GM18873 (cell line): ENCODE data around the gene ZNF850.
A peak's percentile ranks its signal among the peaks of the same experiment; 100 is the strongest.
"Not testable (repeated sequence)": the region's sequence is repeated elsewhere in the genome, so short reads cannot be mapped to it uniquely, and the experiment has no call there.

Source experiments
- ATAC-seq: cut with Tn5 transposase; IDR thresholded peaks from one replicate; pipeline ENCODE4 v1.9.1; 2021; ENCODE audit warnings: mild to moderate bottlenecking, moderate library complexity, moderate number of reproducible peaks; ENCODE audit not compliant: unreplicated experiment, low FRiP score

Gene ZNF850

GRCh38 chr19:36772311-36773222 lies at the start of gene ZNF850:
Gene ZNF850, minus strand, starts transcription at chr19:36772807. Its CDS starts 10,201 bp downstream, at chr19:36762606.
- ATAC-seq = peak; percentile 88

- ATAC-seq = no peak
Measured at GRCh38 chr19:36821758-36822157, 49.2 kb upstream of the ZNF850 start.

GRCh38 chr19:36819130-36819630 lies 46.6 kb upstream of the ZNF850 start:
- ATAC-seq = no peak

GRCh38 chr19:36807029-36807428 lies 34.4 kb upstream of the ZNF850 start:
- ATAC-seq = no peak

GRCh38 chr19:36805364-36805763 lies 32.8 kb upstream of the ZNF850 start:
- ATAC-seq = no peak

GRCh38 chr19:36797786-36798108 lies 25.1 kb upstream of the ZNF850 start:
- no peak for ATAC-seq

GRCh38 chr19:36796714-36796992 lies 24.0 kb upstream of the ZNF850 start:
- no peak for ATAC-seq

- not testable (repeated sequence) for ATAC-seq
Measured at GRCh38 chr19:36791420-36792141, 19.0 kb upstream of the ZNF850 start.

- ATAC-seq = no peak
Measured at GRCh38 chr19:36775768-36776167, 3.2 kb upstream of the ZNF850 start.

GRCh38 chr19:36773223-36773579 lies 594 bp upstream of the ZNF850 start:
- ATAC-seq = no peak

- ATAC-seq = no peak
Measured at GRCh38 chr19:36771261-36772231, 1.1 kb downstream of the ZNF850 start.

GRCh38 chr19:36750066-36750691 lies 22.4 kb downstream of the ZNF850 start:
- no peak for ATAC-seq

- not testable (repeated sequence) for ATAC-seq
Measured at GRCh38 chr19:36749613-36750012, 23.0 kb downstream of the ZNF850 start.

- ATAC-seq = no peak
Measured at GRCh38 chr19:36748431-36749275, 24.0 kb downstream of the ZNF850 start.

GRCh38 chr19:36747750-36748149 lies 24.9 kb downstream of the ZNF850 start:
- no peak for ATAC-seq

GRCh38 chr19:36745870-36746269 lies 26.7 kb downstream of the ZNF850 start:
- ATAC-seq = no peak

- not testable (repeated sequence) for ATAC-seq
Measured at GRCh38 chr19:36736166-36736565, 36.4 kb downstream of the ZNF850 start.

GRCh38 chr19:36719687-36720556 lies 52.7 kb downstream of the ZNF850 start:
- ATAC-seq = no peak
